ENCODE results near the gene RPL10. TPM values are rescaled to one million over a fixed set of nuclear protein-coding genes. Genes with fewer than 3 reads are reported as not detected.

RPL10 gene
- total RNA-seq, 1 experiment from 2014 or later: 2,466 TPM

- intact Hi-C loops (cut with micrococcal nuclease; ENCODE audit: unreplicated experiment) (no loop called here), in situ Hi-C loops (cut with HindIII; ENCODE audit: low pct_unique_long_range_greater_than_20kb, low sequenced_read_pairs) (no loop called here)
- Histone ChIP-seq H3K27ac (ENCODE audit: low read length) (peak overlapping the region; percentile 73), H3K27me3 (ENCODE audit: control insufficient read depth, insufficient read depth, low read length) (no peaks in the 10 kb centered on the region), H3K4me1 (ENCODE audit: control insufficient read depth, insufficient read depth, low read length) (peaks cover 32% of the 10 kb centered on the region), H3K9me3 (ENCODE audit: control insufficient read depth, insufficient read depth, low read depth, low read length) (no peaks in the 10 kb centered on the region), H3K4me3 (ENCODE audit: low read depth in 2 of 2, low read length in 2 of 2) (peak overlapping the region; percentile 39 to 62), H3K36me3 (ENCODE audit: control insufficient read depth, insufficient read depth, low read length) (no peaks in the 10 kb centered on the region)
- ATAC-seq (peak; percentile 65), DNase-seq (ENCODE audit: low read depth, low spot score) (no peak)
- POLR2A ChIA-PET: interaction anchor here (0.5 to 0.7 kb wide), 2 partner anchors 15 to 47 kb away, joined by 6 to 9 read pairs; partner anchors contain the start of gene SLC10A3
- no TSS peak for BruUV-seq (replicated peaks)
- TF ChIP-seq CTCF (IDR thresholded peaks at IDR 0.05): no peak
- no peak for TF ChIP-seq REST (IDR thresholded peaks at IDR 0.05; ENCODE audit: insufficient read depth in 1 of 2, low read depth in 2 of 2, low read length in 1 of 2)
- no peak for TF ChIP-seq TCF7L2 (IDR thresholded peaks at IDR 0.05; ENCODE audit: low read depth, low read length)
- peak; percentile 66 for TF ChIP-seq POLR2AphosphoS5 (IDR thresholded peaks at IDR 0.05; ENCODE audit: low read depth, low read length)
- TF ChIP-seq SIN3A (IDR thresholded peaks at IDR 0.05; ENCODE audit: borderline replicate concordance, insufficient read depth, low read depth, low read length): no peak
- CTCF ChIA-PET: no interaction called here
Measured at GRCh38 chrX:154443479-154443910, 45.3 kb downstream of the RPL10 start.

DNA sequence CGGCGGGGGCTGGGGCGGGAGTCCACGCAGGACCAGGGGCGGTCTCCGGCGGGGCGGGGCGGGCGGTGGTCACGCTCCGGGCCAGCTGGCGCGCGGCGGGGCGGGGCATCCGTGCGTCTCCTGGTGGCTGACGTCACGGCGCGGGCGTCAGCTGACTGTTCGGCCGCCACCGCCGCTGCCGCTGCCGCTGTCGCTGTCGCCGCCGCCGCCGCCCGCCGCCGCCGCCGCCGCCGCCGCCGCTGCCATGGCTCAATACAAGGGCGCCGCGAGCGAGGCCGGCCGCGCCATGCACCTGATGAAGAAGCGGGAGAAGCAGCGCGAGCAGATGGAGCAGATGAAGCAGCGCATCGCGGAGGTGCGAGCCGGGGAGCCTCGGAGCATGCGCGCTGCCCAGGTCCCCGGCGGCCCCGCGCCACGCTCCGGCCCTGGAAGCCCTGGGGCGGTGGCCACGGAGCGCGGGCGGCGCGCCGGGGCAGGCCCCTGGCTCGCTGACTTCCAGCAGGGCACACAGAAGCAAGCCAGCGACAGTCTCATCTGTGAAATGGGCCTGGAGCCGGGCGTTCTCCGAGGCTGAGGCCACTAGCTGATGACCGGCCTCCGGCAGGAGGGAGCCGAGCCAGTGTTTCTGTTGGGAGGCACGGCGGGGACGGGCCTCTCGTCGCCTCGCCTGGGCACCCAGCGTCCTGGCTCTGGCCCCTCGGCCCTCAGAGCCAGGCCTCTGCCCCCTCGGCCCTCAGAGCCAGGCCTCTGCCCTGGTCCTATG lies 46.0 kb downstream of the RPL10 start, which contains the start of gene FAM50A:
Gene FAM50A, plus strand, starts transcription at position 150 of the 763 bp plus-strand sequence. Its CDS starts 95 bp downstream, at position 245.
- no peaks in the 10 kb centered on the region for H3K9me3 ChIP-seq (ENCODE audit: control insufficient read depth, insufficient read depth, low read depth, low read length)
- no TSS peak for BruUV-seq (replicated peaks)
- no peaks in the 10 kb centered on the region for H3K27me3 ChIP-seq (ENCODE audit: control insufficient read depth, insufficient read depth, low read length)
- ATAC-seq (peak; percentile 93), DNase-seq (ENCODE audit: low read depth, low spot score) (no peak)
- peak within 1 kb of the TSS; percentile 87 for H3K27ac ChIP-seq (ENCODE audit: low read length)
- ChIA-PET CTCF (no interaction called here), POLR2A (interaction anchor here (0.5 kb wide), 1 partner anchor 46 kb away, joined by 9 read pairs; the partner anchor contains the start of gene SLC10A3)
- no peak for TF ChIP-seq TCF7L2 (IDR thresholded peaks at IDR 0.05; ENCODE audit: low read depth, low read length)
- no peak for TF ChIP-seq REST (IDR thresholded peaks at IDR 0.05; ENCODE audit: insufficient read depth in 1 of 2, low read depth in 2 of 2, low read length in 1 of 2)
- TF ChIP-seq CTCF (IDR thresholded peaks at IDR 0.05): no peak
- no peak for TF ChIP-seq SIN3A (IDR thresholded peaks at IDR 0.05; ENCODE audit: borderline replicate concordance, insufficient read depth, low read depth, low read length)
- TF ChIP-seq POLR2AphosphoS5 (IDR thresholded peaks at IDR 0.05; ENCODE audit: low read depth, low read length): no peak
- peaks cover 2% of the 10 kb centered on the region; the same call in 1 of the 2 replicates for H3K36me3 ChIP-seq (ENCODE audit: control insufficient read depth, insufficient read depth, low read length)
- H3K4me1 ChIP-seq (ENCODE audit: control insufficient read depth, insufficient read depth, low read length): peaks cover 26% of the 10 kb centered on the region
- peak within 1 kb of the TSS; percentile 84 to 86 for H3K4me3 ChIP-seq (ENCODE audit: low read depth in 2 of 2, low read length in 2 of 2)
- intact Hi-C loops (cut with micrococcal nuclease; ENCODE audit: unreplicated experiment): no loop called here
- in situ Hi-C loops (cut with HindIII; ENCODE audit: low pct_unique_long_range_greater_than_20kb, low sequenced_read_pairs): no loop called here
